Islet precursor cell (in vitro differentiated cells): ENCODE results near the gene ZNF12.
A peak's percentile ranks its signal among the peaks of the same experiment; 100 is the strongest.

ENCODE experiments used
- DNase-seq: peaks from one replicate; pipeline ENCODE4 v3.0.0-alpha.2; 2018

ZNF12 gene

DNA sequence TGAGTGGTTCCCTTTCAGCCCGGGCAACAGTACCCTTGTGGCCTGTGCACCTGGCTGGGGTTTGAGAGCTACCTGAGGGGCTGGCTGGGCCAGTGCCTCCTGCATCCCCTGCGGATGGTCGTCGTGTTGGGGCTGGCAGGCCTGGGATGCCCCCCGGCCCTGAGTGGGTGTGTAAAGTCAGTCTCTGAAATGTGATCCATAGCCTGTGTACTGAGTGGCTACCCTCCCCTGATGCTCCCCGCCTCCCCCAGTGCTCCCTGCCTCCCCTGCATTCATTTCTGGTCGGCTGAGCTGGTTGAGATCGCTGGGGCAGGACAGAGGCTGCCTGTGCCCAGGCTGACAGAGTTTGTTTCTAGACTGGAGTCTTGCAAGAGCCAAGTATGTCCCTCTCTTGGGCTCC lies 60.3 kb downstream of the ZNF12 start:
- DNase-seq = no peak

DNA sequence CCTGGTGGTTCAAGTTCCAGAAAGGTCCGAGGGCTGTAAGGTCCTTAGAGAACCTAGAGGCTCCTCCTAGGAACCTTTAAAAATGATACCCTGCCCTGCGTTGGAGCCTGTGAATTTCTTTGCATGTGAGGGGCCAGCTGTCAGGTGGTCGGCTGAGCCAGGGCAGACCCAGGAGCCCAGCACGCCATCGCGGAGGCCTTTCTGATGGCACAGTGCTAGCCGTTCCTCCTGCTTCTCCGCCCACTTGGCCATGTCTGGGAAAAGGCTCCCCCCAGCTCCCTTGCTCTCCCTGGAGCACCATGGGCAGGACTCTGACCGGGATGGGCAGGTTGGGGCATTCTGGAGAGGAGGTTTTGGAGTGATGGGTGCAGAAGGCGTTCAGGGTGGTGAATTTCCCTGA lies 62.0 kb downstream of the ZNF12 start:
- DNase-seq = no peak

GRCh38 chr7:6643915-6644625 lies 62.7 kb downstream of the ZNF12 start:
- DNase-seq = no peak

- no peak for DNase-seq
Observed at GRCh38 chr7:6642861-6643640, 63.7 kb downstream of the ZNF12 start.

GRCh38 chr7:6642239-6642839 lies 64.4 kb downstream of the ZNF12 start:
- no peak for DNase-seq

- DNase-seq = no peak
Observed at GRCh38 chr7:6641305-6642035, 65.3 kb downstream of the ZNF12 start.

DNA sequence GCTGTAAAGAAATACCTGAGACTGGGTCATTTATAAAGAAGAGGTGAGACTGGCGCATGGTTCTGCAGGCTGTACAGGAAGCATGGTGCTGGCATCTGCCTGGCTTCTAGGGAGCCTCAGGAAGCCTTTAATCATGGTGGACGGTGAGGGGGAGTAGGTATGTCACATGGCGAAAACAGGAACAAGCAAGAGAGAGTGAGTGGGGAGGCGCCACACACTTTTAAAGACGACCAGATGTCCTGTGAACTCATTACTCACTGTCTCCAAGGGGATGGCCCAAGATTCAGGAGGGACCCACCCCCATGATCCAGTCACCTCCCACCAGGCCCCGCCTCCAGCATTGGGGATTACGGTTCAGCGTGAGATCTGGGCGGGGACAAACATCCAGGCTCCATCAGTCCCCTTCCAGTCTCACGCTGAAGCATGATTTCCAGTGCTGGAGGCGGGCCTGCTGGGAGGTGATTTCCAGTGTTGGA lies 66.5 kb downstream of the ZNF12 start:
- peak; percentile 77 for DNase-seq

GRCh38 chr7:6639627-6640026 lies 67.1 kb downstream of the ZNF12 start:
- no peak for DNase-seq

DNA sequence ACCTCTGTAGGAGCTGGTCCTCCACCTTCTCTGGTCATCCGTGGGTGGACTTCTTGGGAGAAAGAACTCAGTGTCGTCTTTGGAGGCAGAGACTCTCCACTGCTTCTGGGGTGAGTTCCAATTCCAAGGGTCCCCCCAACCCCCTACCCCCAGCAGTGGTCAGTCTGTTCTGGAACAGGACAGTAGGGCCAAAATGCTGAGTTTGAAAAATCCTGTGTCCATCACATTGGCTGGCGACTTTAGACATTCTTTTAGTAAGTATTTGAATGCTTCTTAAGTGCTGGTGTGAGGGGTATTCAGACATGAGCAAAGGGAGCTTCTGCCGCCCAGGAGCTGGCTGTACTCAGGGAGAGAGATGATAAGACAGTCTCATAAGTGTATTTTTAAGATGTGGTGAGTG lies 67.7 kb downstream of the ZNF12 start:
- DNase-seq = no peak
